ENCODE data around the gene MALRD1. TPM values are rescaled to one million over a fixed set of nuclear protein-coding genes. Genes with fewer than 3 reads are reported as not detected.

Gene MALRD1
- total RNA-seq, 1 experiment from 2014 or later, result 0.50 TPM

DNA sequence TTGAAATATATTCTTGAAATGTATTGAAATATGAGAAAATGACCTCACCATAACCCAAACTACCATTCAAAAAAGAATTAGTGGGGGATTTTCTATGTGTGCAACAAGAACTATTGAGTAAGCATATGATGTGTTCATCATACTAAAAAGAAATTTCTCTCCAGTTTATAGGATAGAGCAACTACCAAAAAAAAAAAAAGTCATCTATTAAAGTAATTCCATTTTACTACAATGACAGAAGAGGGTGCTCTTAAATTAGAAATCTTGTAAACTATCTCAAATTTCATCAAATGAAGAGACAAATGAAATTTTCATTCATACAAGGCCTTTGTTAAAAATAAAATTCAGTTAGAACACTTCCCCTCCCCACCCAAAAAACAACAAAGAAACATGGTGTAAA, 572.2 kb downstream of the MALRD1 start:
- CTCF ChIA-PET, result no interaction called here
- Mint-ChIP-seq H3K27ac (no peak overlapping the region), H3K36me3 (no peaks in the 10 kb centered on the region), H3K9me3 (no peaks in the 10 kb centered on the region), H3K27me3 (ENCODE audit: low read depth) (no peaks in the 10 kb centered on the region), H3K4me1 (no peaks in the 10 kb centered on the region), H3K4me3 (no peak overlapping the region)
- POLR2A ChIA-PET, result no interaction called here
- TF ChIP-seq, protein P1, sequence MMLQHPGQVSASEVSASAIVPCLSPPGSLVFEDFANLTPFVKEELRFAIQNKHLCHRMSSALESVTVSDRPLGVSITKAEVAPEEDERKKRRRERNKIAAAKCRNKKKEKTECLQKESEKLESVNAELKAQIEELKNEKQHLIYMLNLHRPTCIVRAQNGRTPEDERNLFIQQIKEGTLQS (CRISPR knock-in tag; conservative IDR thresholded peaks at IDR 0.05), result no peak
- ATAC-seq, result no peak
- no peak for DNase-seq (ENCODE audit: low spot score)

DNA sequence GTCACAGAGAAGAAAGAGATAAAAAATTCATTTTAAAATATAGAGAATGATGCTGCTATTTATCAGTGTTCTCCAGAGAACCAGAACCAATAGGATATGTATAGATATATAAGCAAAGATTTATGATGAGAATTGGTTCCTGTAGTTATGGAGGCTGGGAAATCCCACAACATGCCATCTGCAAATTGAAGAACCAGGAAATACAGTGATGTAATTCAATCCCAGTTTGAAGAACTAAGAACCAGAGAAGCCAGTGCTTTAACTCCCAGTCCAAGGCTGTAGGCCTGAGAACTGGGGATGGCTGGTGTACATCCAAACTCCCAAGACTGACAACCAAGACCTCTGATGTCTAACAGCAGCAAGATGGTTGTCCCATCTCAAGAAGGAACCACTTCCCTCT, 574.7 kb downstream of the MALRD1 start:
- no peaks in the 10 kb centered on the region for H3K27me3 Mint-ChIP-seq (ENCODE audit: low read depth)
- H3K27ac Mint-ChIP-seq, result no peak overlapping the region
- no peaks in the 10 kb centered on the region for H3K36me3 Mint-ChIP-seq
- CTCF ChIA-PET, result no interaction called here
- POLR2A ChIA-PET, result no interaction called here
- no peak overlapping the region for H3K4me3 Mint-ChIP-seq
- ATAC-seq, result no peak
- no peaks in the 10 kb centered on the region for H3K4me1 Mint-ChIP-seq
- TF ChIP-seq, protein P2, sequence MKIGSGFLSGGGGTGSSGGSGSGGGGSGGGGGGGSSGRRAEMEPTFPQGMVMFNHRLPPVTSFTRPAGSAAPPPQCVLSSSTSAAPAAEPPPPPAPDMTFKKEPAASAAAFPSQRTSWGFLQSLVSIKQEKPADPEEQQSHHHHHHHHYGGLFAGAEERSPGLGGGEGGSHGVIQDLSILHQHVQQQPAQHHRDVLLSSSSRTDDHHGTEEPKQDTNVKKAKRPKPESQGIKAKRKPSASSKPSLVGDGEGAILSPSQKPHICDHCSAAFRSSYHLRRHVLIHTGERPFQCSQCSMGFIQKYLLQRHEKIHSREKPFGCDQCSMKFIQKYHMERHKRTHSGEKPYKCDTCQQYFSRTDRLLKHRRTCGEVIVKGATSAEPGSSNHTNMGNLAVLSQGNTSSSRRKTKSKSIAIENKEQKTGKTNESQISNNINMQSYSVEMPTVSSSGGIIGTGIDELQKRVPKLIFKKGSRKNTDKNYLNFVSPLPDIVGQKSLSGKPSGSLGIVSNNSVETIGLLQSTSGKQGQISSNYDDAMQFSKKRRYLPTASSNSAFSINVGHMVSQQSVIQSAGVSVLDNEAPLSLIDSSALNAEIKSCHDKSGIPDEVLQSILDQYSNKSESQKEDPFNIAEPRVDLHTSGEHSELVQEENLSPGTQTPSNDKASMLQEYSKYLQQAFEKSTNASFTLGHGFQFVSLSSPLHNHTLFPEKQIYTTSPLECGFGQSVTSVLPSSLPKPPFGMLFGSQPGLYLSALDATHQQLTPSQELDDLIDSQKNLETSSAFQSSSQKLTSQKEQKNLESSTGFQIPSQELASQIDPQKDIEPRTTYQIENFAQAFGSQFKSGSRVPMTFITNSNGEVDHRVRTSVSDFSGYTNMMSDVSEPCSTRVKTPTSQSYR (CRISPR knock-in tag; IDR thresholded peaks at IDR 0.05), result no peak
- TF ChIP-seq NR2C2 (CRISPR knock-in tag; IDR thresholded peaks at IDR 0.05) (no peak), RELA (CRISPR knock-in tag; IDR thresholded peaks at IDR 0.05; ENCODE audit: borderline replicate concordance) (no peak), TEAD1 (CRISPR knock-in tag; IDR thresholded peaks at IDR 0.05) (no peak), IRF2 (CRISPR knock-in tag; IDR thresholded peaks at IDR 0.05; ENCODE audit: borderline replicate concordance, low read depth) (no peak), ETV6 (CRISPR knock-in tag; IDR thresholded peaks at IDR 0.05) (no peak), TEAD4 (CRISPR knock-in tag; IDR thresholded peaks at IDR 0.05) (no peak), ATF1 (CRISPR knock-in tag; IDR thresholded peaks at IDR 0.05) (no peak), GABPB1 (CRISPR knock-in tag; IDR thresholded peaks at IDR 0.05) (no peak), NFE2L1 (CRISPR knock-in tag; IDR thresholded peaks at IDR 0.05) (no peak), NFATC4 (CRISPR knock-in tag; IDR thresholded peaks at IDR 0.05) (no peak)
- TF ChIP-seq, protein P3, sequence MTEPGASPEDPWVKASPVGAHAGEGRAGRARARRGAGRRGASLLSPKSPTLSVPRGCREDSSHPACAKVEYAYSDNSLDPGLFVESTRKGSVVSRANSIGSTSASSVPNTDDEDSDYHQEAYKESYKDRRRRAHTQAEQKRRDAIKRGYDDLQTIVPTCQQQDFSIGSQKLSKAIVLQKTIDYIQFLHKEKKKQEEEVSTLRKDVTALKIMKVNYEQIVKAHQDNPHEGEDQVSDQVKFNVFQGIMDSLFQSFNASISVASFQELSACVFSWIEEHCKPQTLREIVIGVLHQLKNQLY (CRISPR knock-in tag; IDR thresholded peaks at IDR 0.05), result no peak
- TF ChIP-seq, protein P4, sequence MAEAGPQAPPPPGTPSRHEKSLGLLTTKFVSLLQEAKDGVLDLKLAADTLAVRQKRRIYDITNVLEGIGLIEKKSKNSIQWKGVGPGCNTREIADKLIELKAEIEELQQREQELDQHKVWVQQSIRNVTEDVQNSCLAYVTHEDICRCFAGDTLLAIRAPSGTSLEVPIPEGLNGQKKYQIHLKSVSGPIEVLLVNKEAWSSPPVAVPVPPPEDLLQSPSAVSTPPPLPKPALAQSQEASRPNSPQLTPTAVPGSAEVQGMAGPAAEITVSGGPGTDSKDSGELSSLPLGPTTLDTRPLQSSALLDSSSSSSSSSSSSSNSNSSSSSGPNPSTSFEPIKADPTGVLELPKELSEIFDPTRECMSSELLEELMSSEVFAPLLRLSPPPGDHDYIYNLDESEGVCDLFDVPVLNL (CRISPR knock-in tag; IDR thresholded peaks at IDR 0.05; ENCODE audit: borderline replicate concordance, low read depth), result no peak
- TF ChIP-seq, protein P5, sequence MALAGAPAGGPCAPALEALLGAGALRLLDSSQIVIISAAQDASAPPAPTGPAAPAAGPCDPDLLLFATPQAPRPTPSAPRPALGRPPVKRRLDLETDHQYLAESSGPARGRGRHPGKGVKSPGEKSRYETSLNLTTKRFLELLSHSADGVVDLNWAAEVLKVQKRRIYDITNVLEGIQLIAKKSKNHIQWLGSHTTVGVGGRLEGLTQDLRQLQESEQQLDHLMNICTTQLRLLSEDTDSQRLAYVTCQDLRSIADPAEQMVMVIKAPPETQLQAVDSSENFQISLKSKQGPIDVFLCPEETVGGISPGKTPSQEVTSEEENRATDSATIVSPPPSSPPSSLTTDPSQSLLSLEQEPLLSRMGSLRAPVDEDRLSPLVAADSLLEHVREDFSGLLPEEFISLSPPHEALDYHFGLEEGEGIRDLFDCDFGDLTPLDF (CRISPR knock-in tag; IDR thresholded peaks at IDR 0.05), result no peak
- TF ChIP-seq, protein P6, sequence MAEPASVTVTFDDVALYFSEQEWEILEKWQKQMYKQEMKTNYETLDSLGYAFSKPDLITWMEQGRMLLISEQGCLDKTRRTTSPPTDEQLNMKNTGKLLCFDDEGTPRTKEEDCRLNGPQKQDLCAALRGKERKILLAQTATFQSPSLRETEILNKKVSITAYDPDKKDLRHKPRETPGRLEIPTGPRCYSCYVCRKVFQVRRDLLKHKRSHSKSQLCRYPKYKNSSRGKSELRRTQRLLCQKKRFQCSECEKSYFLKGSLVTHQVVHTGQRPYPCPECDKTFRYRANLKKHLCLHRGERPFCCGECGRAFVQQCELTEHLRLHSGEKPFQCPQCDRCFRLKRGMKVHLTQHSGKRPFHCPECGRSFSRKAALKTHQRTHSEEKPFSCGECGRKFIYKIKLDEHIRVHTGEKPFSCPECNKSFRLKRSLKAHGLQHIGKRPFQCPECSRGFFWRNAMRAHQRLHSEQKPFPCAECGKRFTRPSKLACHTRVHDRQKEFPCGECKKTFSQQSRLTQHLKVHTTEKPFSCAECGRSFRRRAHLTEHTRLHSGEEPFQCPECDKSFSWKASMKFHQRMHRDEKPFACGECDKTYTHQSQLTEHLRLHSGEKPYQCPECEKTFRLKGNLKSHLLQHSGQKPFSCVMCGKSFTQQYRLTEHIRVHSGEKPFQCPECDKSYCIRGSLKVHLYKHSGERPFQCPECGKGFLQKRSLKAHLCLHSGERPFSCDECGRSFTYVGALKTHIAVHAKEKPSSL (CRISPR knock-in tag; conservative IDR thresholded peaks at IDR 0.05), result no peak
- no peaks in the 10 kb centered on the region for H3K9me3 Mint-ChIP-seq
- DNase-seq (ENCODE audit: low spot score), result no peak
